HCT116 (cell line): Measurements from ENCODE around the gene PRR5L. TPM values are rescaled to one million over a fixed set of nuclear protein-coding genes. Genes with fewer than 3 reads are reported as not detected.

ENCODE experiments used
- ATAC-seq: fragments of 200-7000 bp; cut with Tn5 transposase; 2 replicates; pipeline ENCODE4 v1.9.1; 2020; ENCODE audit warnings: mild to moderate bottlenecking, moderate library complexity
- BruUV-seq: library from RNA; stranded (reverse); fragments of 400-500 nt; replicated peaks from 2 replicates; lab custom pipeline; 2021; lab: Mats Ljungman, UMichigan
- CTCF ChIA-PET: fragments of 300-600 bp; sonication (Branson Sonifier 250); formaldehyde crosslinking; loops from one replicate; lab custom pipeline; 2021; ENCODE audit warnings: antibody characterized with exemption; lab: Charles Lee
- POLR2A ChIA-PET: fragments of 300-600, 350-600 bp; sonication (Branson Sonifier 250); formaldehyde crosslinking; loops from one replicate; lab custom pipeline; 2021; ENCODE audit warnings: antibody characterized with exemption; lab: Charles Lee
- RAD21 ChIA-PET, 2 experiments: fragments of 300-600 bp; sonication (Branson Sonifier 250); formaldehyde crosslinking; loops; one replicate each; lab custom pipeline; 2023; ENCODE audit warnings: low total read pairs in 2 of 2; ENCODE audit not compliant: uncharacterized antibody in 2 of 2, unreplicated experiment in 2 of 2, low non-redundant PET in 1 of 2; lab: Charles Lee
- DNase-seq: peaks from one replicate; pipeline ENCODE4 v3.0.0-alpha.2; 2010; ENCODE audit warnings: low read depth, low spot score
- H2AFZ ChIP-seq: fragments of 200-600 bp; shearing (Covaris generic), sonication (generic); 2 replicates; pipeline ENCODE4 v1.6.1; 2017; ENCODE audit warnings: low read depth, mixed run types, mixed read lengths, antibody characterized with exemption, low read length; ENCODE audit not compliant: poor library complexity, severe bottlenecking
- H3K27ac ChIP-seq: 2 replicates; pipeline ENCODE4 v1.5.1; 2012; ENCODE audit warnings: low read depth, low read length
- H3K27me3 ChIP-seq: fragments of 200-600 bp; sonication (generic); 2 replicates; pipeline ENCODE4 v1.6.1; 2016; ENCODE audit warnings: mixed run types, low read length, mixed read lengths; ENCODE audit not compliant: insufficient read depth
- H3K36me3 ChIP-seq, 2 experiments: fragments of 200-500 bp in 1 of 2; fragments of 200-600 bp in 1 of 2; sonication (Bioruptor generic) in 1 of 2; sonication (generic) in 1 of 2; 2 replicates each; pipeline versions ENCODE4 v1.5.1 to v1.6.1; 2014 to 2016; ENCODE audit warnings: low read length in 2 of 2, inconsistent platforms in 1 of 2, mixed read lengths in 1 of 2, mixed run types in 1 of 2; ENCODE audit not compliant: insufficient read depth in 2 of 2, control insufficient read depth in 1 of 2
- H3K4me1 ChIP-seq, 2 experiments: fragments of 200-600 bp in 1 of 2; sonication (generic) in 1 of 2; 2 replicates each; pipeline versions ENCODE4 v1.5.1 to v1.6.1; 2012 to 2017; ENCODE audit warnings: low read length in 2 of 2, inconsistent platforms in 1 of 2, mild to moderate bottlenecking in 1 of 2, mixed read lengths in 1 of 2, mixed run types in 1 of 2, moderate library complexity in 1 of 2; ENCODE audit not compliant: insufficient read depth in 2 of 2, control insufficient read depth in 1 of 2
- H3K4me2 ChIP-seq: fragments of 200-600 bp; sonication (generic); 2 replicates; pipeline ENCODE4 v1.6.1; 2017; ENCODE audit warnings: mixed run types, low read length, mixed read lengths
- H3K4me3 ChIP-seq, 2 experiments: fragments of 200-600 bp in 1 of 2; sonication (generic) in 1 of 2; replicated peaks in 1 of 2; 2 replicates each; pipeline ENCODE4 v1.5.1; 2011 to 2016; ENCODE audit warnings: low read length in 2 of 2, control low read depth in 1 of 2, low read depth in 1 of 2, mild to moderate bottlenecking in 1 of 2, mixed read lengths in 1 of 2, mixed run types in 1 of 2
- H3K79me2 ChIP-seq: fragments of 200-600 bp; sonication (generic); 2 replicates; pipeline ENCODE4 v1.6.1; 2017; ENCODE audit warnings: mild to moderate bottlenecking, mixed run types, low read length, moderate library complexity, mixed read lengths; ENCODE audit not compliant: insufficient read depth
- H3K9ac ChIP-seq: fragments of 200-600 bp; sonication (generic); 2 replicates; pipeline ENCODE4 v1.6.1; 2016; ENCODE audit warnings: low read length, mixed read lengths
- H3K9me2 ChIP-seq: fragments of 200-600 bp; sonication (generic), shearing (Covaris generic); 2 replicates; pipeline ENCODE4 v1.6.1; 2017; ENCODE audit warnings: mixed run types, mild to moderate bottlenecking, moderate library complexity; ENCODE audit not compliant: insufficient read depth
- H3K9me3 ChIP-seq, 2 experiments: fragments of 200-500 bp in 1 of 2; fragments of 200-600 bp in 1 of 2; sonication (Bioruptor generic) in 1 of 2; sonication (generic) in 1 of 2; 2 replicates each; pipeline ENCODE4 v1.6.1; 2014 to 2017; ENCODE audit warnings: low read length in 2 of 2, mixed read lengths in 2 of 2, inconsistent platforms in 1 of 2, low read depth in 1 of 2, mild to moderate bottlenecking in 1 of 2, mixed run types in 1 of 2, moderate library complexity in 1 of 2; ENCODE audit not compliant: control insufficient read depth in 1 of 2, insufficient read depth in 1 of 2
- H4K20me1 ChIP-seq: fragments of 200-600 bp; sonication (generic), shearing (Covaris generic); 2 replicates; pipeline ENCODE4 v1.6.1; 2017; ENCODE audit warnings: mixed run types, mild to moderate bottlenecking, moderate library complexity; ENCODE audit not compliant: insufficient read depth
- CBX3 ChIP-seq: IDR thresholded peaks from 2 replicates; pipeline ENCODE4 v1.6.1; 2012; ENCODE audit warnings: low read depth
- CEBPB ChIP-seq: IDR thresholded peaks from 2 replicates; pipeline ENCODE4 v1.6.1; 2012; ENCODE audit warnings: low read depth
- EGR1 ChIP-seq: IDR thresholded peaks from 2 replicates; pipeline ENCODE4 v1.6.1; 2012; ENCODE audit warnings: low read depth
- EZH2 ChIP-seq: fragments of 200-600 bp; sonication (generic); IDR thresholded peaks from 2 replicates; pipeline ENCODE4 v1.6.1; 2017; ENCODE audit warnings: antibody characterized with exemption, mixed run types
- EZH2phosphoT487 ChIP-seq: fragments of 200-600 bp; IDR thresholded peaks from 2 replicates; pipeline ENCODE4 v1.6.1; 2018; ENCODE audit warnings: antibody characterized with exemption, borderline replicate concordance
- FOSL1 ChIP-seq: IDR thresholded peaks from 2 replicates; pipeline ENCODE4 v1.6.1; 2012; ENCODE audit warnings: low read depth
- POLR2A ChIP-seq: IDR thresholded peaks from 2 replicates; pipeline ENCODE4 v1.7.0; 2011; ENCODE audit warnings: borderline replicate concordance; ENCODE audit not compliant: insufficient read depth, insufficient read length; ENCODE audit errors: extremely low read depth
- POLR2AphosphoS5 ChIP-seq: IDR thresholded peaks from 2 replicates; pipeline ENCODE4 v1.6.1; 2011; ENCODE audit warnings: mild to moderate bottlenecking, low read depth, low read length, moderate library complexity
- RAD21 ChIP-seq: IDR thresholded peaks from 2 replicates; pipeline ENCODE4 v1.6.1; 2012; ENCODE audit warnings: low read depth, mild to moderate bottlenecking
- SIN3A ChIP-seq: IDR thresholded peaks from 2 replicates; pipeline ENCODE4 v1.6.1; 2012; ENCODE audit warnings: low read depth
- SP1 ChIP-seq: IDR thresholded peaks from 2 replicates; pipeline ENCODE4 v1.6.1; 2012; ENCODE audit warnings: low read depth
- SRF ChIP-seq: IDR thresholded peaks from 2 replicates; pipeline ENCODE4 v1.6.1; 2012; ENCODE audit warnings: low read depth
- TCF7L2 ChIP-seq: IDR thresholded peaks from 2 replicates; pipeline ENCODE4 v1.7.0; 2011; ENCODE audit warnings: borderline replicate concordance, inconsistent platforms; ENCODE audit not compliant: insufficient read depth, insufficient read length; ENCODE audit errors: extremely low read depth
- ZFX ChIP-seq: fragments of 450-650 bp; IDR thresholded peaks from 2 replicates; pipeline ENCODE4 v1.6.1; 2017
- ZNF274 ChIP-seq: fragments of 200-500 bp; sonication (Bioruptor generic); IDR thresholded peaks from 2 replicates; pipeline ENCODE4 v1.6.1; 2014; ENCODE audit warnings: mild to moderate bottlenecking, low read depth, low read length, inconsistent platforms
- intact Hi-C: fragments of 100-400 bp; cut with micrococcal nuclease; formaldehyde crosslinking; loops from 2 replicates; pipeline ENCODE4 v1.10.0; 2022
- total RNA-seq: library from RNA; stranded (reverse); gene quantifications from one replicate; pipeline ENCODE4 v1.2.1, GENCODE V29; 2021; ENCODE audit not compliant: unreplicated experiment
- TF ChIP-seq, protein P1 (sequence below): IDR thresholded peaks from 2 replicates; pipeline ENCODE4 v1.6.1; 2012; ENCODE audit warnings: low read depth
- TF ChIP-seq, protein P2 (sequence below): IDR thresholded peaks from 2 replicates; pipeline ENCODE4 v1.6.1; 2011; ENCODE audit warnings: mild to moderate bottlenecking, low read length, moderate library complexity; ENCODE audit not compliant: insufficient replicate concordance; ENCODE audit errors: extremely low read depth
- TF ChIP-seq, protein P3 (sequence below), 3 experiments: fragments of 200-600 bp in 1 of 3; sonication (generic) in 1 of 3; IDR thresholded peaks in 2 of 3; conservative IDR thresholded peaks in 1 of 3; 2 replicates each; pipeline ENCODE4 v1.5.1; 2012 to 2017; ENCODE audit warnings: low read depth in 2 of 3, low read length in 2 of 3, antibody characterized with exemption in 1 of 3, borderline replicate concordance in 1 of 3, control low read depth in 1 of 3, mild to moderate bottlenecking in 1 of 3, mixed read lengths in 1 of 3, mixed run types in 1 of 3, moderate library complexity in 1 of 3; ENCODE audit not compliant: insufficient read depth in 1 of 3

Gene PRR5L
- total RNA-seq, 1 experiment from 2014 or later = 0.47 TPM

DNA sequence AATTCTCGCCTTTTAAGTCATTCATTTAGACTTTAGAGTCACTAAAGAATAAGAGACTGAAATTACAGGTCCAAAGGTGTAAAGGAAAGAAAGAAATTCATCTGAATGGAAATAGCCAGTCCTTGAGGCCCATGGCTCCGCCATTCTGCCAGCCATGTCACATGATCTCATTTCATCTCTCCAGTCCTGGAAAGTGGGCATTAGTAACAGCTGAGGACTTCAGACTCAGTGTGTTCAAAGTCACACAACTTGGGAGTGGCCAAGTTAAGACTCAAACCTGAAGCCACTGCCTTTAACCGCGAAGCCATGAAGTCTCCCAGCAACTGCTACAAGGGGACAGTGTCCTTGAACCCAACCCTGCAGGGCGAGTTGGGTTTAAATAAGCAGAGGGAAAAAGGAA lies 103.7 kb downstream of the PRR5L start:
- 0 out of 2 replicates have a peak, but pooled peaks cover 2% of the 10 kb centered on the region for H3K27me3 ChIP-seq
- ChIA-PET CTCF (no interaction called here), POLR2A (no interaction called here)
- intact Hi-C loops = no loop called here
- DNase-seq (no peak), ATAC-seq (no peak)
- no peaks in the 10 kb centered on the region for H4K20me1 ChIP-seq
- H3K79me2 ChIP-seq = no peaks in the 10 kb centered on the region
- no peak overlapping the region for H3K9ac ChIP-seq
- BruUV-seq = no TSS peak
- no peak overlapping the region for H3K4me3 ChIP-seq
- no peaks in the 10 kb centered on the region for H3K9me2 ChIP-seq
- TF ChIP-seq SP1 = no peak
- no peak for TF ChIP-seq ZNF274
- no peak for TF ChIP-seq ZFX
- no peak for TF ChIP-seq SRF
- TF ChIP-seq, protein P1, sequence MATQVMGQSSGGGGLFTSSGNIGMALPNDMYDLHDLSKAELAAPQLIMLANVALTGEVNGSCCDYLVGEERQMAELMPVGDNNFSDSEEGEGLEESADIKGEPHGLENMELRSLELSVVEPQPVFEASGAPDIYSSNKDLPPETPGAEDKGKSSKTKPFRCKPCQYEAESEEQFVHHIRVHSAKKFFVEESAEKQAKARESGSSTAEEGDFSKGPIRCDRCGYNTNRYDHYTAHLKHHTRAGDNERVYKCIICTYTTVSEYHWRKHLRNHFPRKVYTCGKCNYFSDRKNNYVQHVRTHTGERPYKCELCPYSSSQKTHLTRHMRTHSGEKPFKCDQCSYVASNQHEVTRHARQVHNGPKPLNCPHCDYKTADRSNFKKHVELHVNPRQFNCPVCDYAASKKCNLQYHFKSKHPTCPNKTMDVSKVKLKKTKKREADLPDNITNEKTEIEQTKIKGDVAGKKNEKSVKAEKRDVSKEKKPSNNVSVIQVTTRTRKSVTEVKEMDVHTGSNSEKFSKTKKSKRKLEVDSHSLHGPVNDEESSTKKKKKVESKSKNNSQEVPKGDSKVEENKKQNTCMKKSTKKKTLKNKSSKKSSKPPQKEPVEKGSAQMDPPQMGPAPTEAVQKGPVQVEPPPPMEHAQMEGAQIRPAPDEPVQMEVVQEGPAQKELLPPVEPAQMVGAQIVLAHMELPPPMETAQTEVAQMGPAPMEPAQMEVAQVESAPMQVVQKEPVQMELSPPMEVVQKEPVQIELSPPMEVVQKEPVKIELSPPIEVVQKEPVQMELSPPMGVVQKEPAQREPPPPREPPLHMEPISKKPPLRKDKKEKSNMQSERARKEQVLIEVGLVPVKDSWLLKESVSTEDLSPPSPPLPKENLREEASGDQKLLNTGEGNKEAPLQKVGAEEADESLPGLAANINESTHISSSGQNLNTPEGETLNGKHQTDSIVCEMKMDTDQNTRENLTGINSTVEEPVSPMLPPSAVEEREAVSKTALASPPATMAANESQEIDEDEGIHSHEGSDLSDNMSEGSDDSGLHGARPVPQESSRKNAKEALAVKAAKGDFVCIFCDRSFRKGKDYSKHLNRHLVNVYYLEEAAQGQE = no peak
- TF ChIP-seq SIN3A = no peak
- no peak for TF ChIP-seq POLR2A
- TF ChIP-seq, protein P2, sequence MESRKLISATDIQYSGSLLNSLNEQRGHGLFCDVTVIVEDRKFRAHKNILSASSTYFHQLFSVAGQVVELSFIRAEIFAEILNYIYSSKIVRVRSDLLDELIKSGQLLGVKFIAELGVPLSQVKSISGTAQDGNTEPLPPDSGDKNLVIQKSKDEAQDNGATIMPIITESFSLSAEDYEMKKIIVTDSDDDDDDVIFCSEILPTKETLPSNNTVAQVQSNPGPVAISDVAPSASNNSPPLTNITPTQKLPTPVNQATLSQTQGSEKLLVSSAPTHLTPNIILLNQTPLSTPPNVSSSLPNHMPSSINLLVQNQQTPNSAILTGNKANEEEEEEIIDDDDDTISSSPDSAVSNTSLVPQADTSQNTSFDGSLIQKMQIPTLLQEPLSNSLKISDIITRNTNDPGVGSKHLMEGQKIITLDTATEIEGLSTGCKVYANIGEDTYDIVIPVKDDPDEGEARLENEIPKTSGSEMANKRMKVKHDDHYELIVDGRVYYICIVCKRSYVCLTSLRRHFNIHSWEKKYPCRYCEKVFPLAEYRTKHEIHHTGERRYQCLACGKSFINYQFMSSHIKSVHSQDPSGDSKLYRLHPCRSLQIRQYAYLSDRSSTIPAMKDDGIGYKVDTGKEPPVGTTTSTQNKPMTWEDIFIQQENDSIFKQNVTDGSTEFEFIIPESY = no peak
- TF ChIP-seq EZH2 = no peak
- TF ChIP-seq POLR2AphosphoS5 = no peak
- no peak for TF ChIP-seq EGR1
- no peak for TF ChIP-seq CEBPB
- TF ChIP-seq FOSL1 = no peak
- TF ChIP-seq EZH2phosphoT487 = no peak
- no peak for TF ChIP-seq RAD21
- TF ChIP-seq, protein P3, sequence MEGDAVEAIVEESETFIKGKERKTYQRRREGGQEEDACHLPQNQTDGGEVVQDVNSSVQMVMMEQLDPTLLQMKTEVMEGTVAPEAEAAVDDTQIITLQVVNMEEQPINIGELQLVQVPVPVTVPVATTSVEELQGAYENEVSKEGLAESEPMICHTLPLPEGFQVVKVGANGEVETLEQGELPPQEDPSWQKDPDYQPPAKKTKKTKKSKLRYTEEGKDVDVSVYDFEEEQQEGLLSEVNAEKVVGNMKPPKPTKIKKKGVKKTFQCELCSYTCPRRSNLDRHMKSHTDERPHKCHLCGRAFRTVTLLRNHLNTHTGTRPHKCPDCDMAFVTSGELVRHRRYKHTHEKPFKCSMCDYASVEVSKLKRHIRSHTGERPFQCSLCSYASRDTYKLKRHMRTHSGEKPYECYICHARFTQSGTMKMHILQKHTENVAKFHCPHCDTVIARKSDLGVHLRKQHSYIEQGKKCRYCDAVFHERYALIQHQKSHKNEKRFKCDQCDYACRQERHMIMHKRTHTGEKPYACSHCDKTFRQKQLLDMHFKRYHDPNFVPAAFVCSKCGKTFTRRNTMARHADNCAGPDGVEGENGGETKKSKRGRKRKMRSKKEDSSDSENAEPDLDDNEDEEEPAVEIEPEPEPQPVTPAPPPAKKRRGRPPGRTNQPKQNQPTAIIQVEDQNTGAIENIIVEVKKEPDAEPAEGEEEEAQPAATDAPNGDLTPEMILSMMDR (IDR thresholded peaks at IDR 0.05 in 2 of 3, conservative IDR thresholded peaks at IDR 0.05 in 1 of 3; ENCODE audit: borderline replicate concordance in 1 of 3, insufficient read depth in 1 of 3, low read depth in 2 of 3, low read length in 2 of 3) = no peak
- no peak for TF ChIP-seq TCF7L2
- TF ChIP-seq CBX3 = no peak
- TF ChIP-seq, all 23 proteins: peak for 0
- Histone ChIP-seq H3K4me2 (no peak overlapping the region), H3K9me3 (no peaks in the 10 kb centered on the region), H3K27ac (no peak overlapping the region), H3K36me3 (no peaks in the 10 kb centered on the region), H2AFZ (no peak overlapping the region), H3K4me1 (no peaks in the 10 kb centered on the region)
- RAD21 ChIA-PET = no interaction called here
